NCI-H2081 treated with DMSO at 0.1 percent for 48 hours (cell line): ENCODE data around the gene SHE.
A peak's percentile ranks its signal among the peaks of the same experiment; 100 is the strongest.

ENCODE experiments used
- DNase-seq: peaks from one replicate; lab custom pipeline; 2025; lab: John Stamatoyannopoulos, UW

Gene SHE

GRCh38 chr1:154479764-154480421, 22.3 kb downstream of the SHE start:
- DNase-seq, result peak; percentile 59

- DNase-seq, result no peak
These were observed 23.6 kb downstream of the SHE start for GRCh38 chr1:154478639-154479038.

DNA sequence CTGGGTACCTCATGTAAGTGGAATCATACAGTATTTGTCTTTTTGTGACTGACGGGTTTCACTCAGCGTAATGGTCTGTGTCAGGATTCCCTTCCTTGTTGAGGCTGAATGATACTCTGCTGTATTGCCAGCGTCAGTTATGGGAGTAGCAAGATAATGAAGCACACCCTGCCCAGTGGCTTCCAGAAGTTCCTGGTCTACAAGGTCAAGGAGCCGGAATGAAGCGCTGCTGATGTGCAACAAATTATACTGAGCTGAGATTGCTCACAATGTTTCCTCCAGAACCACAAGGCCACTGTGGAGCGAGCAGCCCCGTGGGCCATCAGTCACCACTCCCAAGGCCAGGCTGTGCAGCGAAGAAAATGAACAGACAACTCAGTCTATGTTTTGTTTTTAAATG, 24.2 kb downstream of the SHE start:
- DNase-seq, result no peak

DNA sequence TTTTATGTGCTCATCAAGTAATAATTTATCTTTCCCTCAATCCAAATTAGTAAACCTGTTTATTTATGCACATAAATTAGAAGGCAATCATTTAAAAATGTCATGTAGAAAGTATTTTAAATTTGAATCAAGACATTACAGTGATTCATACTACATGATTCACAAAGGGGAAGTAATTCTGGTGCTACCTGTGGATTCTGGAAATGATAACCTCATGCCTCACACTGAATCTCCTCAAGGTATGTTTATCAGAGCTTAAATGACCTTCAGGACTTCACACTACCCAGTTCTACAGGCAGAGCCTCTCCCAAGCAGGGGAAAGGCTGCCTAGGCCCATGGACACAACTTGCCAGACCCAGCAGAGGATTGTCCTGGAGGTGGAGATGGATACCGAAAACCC, 25.4 kb downstream of the SHE start:
- DNase-seq, result no peak

DNA sequence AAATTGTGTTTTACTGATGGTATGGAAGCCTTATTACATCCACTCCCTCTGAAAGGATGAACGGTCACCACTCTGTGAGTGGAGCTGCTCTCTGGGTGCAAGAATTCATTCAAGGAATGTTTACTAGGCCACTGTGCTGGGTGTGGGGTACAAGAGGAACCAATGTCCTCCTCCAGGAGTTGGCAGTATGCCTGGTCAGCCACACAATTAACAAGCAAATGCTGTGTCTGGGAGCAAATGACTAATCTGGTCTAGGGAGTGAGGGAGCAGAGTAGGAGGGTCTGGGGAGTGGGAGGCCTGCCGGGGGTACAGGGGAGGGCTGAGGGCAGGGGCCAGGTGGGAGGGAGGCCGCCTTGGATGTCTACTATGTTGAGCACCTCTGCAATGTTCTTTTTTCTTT, 27.4 kb downstream of the SHE start:
- DNase-seq, result no peak

GRCh38 chr1:154471304-154471703, 30.9 kb downstream of the SHE start:
- no peak for DNase-seq

- no peak for DNase-seq
These were observed 32.2 kb downstream of the SHE start for GRCh38 chr1:154469844-154470560.

GRCh38 chr1:154468535-154469250, 33.5 kb downstream of the SHE start:
- no peak for DNase-seq

DNA sequence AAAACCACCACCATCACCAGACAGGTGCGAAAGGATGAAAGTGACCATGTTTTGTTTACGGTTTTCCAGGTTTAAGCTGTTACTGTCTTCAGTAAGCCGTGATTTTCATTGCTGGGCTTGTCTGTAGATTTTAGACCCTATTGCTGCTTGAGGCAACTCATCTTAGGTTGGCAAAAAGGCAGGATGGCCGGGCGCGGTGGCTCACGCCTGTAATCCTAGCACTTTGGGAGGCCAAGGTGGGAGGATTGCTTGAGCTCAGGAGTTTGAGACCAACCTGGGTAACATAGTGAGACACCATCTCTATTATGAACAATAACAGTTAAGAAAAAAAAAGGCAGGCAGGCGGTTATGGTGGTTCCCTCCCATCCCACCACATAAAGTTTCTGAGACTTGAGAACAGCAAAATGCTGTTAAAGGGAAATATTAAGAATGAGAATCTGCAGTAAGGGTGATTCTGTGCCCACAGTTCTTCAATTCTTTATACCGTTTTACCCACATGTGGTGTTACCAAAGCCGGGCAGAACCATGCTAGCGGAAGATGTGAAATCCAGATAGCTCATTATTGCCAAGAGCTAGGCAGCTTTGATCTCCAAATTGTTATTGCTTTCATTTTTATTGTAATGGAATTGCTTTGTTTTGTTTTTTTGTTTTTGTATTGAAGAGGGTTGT, 34.6 kb downstream of the SHE start:
- no peak for DNase-seq

GRCh38 chr1:154466921-154467417, 35.2 kb downstream of the SHE start:
- DNase-seq, result no peak

GRCh38 chr1:154466206-154466605, 36.0 kb downstream of the SHE start:
- DNase-seq, result no peak

DNA sequence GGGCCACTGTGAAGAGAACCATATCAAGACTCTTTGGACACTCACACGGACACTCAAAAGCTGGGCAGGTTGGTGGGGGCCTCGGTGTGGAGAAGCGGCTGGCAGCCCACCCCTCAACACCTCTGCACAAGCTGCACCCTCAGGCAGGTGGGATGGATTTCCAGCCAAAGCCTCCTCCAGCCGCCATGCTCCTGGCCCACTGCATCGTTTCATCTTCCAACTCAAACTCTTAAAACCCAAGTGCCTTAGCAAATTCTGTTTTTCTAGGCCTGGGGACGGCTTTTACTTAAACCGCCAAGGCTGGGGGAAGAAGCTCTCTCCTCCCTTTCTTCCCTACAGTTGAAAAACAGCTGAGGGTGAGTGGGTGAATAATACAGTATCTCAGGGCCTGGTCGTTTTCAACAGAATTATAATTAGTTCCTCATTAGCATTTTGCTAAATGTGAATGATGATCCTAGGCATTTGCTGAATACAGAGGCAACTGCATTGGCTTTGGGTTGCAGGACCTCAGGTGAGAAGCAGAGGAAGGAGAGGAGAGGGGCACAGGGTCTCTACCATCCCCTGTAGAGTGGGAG, 36.5 kb downstream of the SHE start:
- no peak for DNase-seq

DNA sequence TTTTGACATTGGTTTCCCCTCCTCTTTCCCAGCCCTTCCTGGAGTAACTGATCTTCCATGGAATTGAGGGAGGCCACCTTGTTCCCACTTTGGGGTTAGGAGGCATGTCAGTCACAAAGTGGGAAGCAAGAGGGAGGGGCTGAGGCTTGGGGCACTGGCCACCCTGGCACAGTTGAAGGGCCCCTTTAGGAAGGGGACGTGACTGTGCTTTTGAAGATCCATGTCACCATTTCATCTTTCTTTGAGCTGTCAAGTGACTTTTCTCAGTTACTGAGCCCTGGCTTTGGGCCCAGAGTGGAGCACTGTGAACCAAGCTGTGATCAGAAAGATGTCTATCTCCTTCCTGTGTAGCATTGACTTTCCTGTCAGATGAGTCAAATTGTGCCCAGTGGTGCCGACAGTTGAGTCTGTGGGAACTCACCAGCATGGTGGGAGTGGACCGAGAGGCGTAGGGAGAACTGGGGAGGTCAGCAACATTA, 38.7 kb downstream of the SHE start:
- no peak for DNase-seq

- no peak for DNase-seq
These were observed 41.4 kb downstream of the SHE start for GRCh38 chr1:154460695-154461260.

- no peak for DNase-seq
These were observed 43.1 kb downstream of the SHE start for GRCh38 chr1:154459080-154459479.

DNA sequence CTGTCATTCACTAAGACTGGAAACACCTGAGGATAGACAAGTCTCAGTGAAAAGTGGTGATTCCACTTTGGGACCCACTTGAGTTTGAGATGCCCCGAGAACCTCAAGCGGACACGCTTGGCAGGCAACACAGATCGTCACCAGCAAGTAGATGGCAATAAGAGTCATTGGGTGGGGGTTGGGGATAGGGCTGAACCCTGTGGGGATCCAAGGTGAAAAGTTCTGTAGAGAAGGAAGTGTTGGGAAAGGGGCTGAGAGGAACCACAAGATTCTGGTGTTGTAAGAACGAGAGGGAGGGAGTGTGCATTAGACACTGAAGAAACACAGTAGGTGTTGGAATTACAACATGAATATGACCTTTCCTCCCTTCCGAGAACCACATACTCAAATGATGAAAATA, 45.6 kb downstream of the SHE start:
- DNase-seq, result no peak

GRCh38 chr1:154454386-154455120, 47.7 kb downstream of the SHE start:
- DNase-seq, result no peak

- no peak for DNase-seq
These were observed 48.4 kb downstream of the SHE start for GRCh38 chr1:154453574-154454352.

DNA sequence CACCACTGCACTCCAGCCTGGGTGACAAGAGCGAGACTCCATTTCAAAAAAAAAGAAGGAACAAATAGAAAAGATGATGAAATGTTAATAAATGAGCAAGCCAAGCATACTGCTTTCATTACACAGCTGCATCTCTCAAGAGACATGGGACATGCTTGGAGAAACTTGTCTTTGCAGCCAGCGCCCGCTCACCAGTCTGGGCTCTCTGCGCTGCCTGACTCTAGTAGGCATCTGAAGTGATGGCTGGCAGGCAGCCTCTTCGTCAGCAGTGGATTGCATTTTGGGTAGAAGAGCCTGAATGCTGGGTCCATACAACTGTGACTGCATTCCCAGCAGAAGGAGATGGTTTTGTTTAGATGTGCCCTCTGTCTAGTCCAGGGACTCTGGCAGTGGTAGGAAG, 49.1 kb downstream of the SHE start:
- no peak for DNase-seq

- no peak for DNase-seq
These were observed 53.8 kb downstream of the SHE start for GRCh38 chr1:154448331-154448811.
